Measurements from ENCODE around the gene GH1. TPM values are rescaled to one million over a fixed set of nuclear protein-coding genes. Genes with fewer than 3 reads are reported as not detected.
"Not testable (repeated sequence)": the region's sequence is repeated elsewhere in the genome, so short reads cannot be mapped to it uniquely, and the experiment has no call there.

The GH1 gene
- polyA plus RNA-seq, 1 experiment: not detected

DNA sequence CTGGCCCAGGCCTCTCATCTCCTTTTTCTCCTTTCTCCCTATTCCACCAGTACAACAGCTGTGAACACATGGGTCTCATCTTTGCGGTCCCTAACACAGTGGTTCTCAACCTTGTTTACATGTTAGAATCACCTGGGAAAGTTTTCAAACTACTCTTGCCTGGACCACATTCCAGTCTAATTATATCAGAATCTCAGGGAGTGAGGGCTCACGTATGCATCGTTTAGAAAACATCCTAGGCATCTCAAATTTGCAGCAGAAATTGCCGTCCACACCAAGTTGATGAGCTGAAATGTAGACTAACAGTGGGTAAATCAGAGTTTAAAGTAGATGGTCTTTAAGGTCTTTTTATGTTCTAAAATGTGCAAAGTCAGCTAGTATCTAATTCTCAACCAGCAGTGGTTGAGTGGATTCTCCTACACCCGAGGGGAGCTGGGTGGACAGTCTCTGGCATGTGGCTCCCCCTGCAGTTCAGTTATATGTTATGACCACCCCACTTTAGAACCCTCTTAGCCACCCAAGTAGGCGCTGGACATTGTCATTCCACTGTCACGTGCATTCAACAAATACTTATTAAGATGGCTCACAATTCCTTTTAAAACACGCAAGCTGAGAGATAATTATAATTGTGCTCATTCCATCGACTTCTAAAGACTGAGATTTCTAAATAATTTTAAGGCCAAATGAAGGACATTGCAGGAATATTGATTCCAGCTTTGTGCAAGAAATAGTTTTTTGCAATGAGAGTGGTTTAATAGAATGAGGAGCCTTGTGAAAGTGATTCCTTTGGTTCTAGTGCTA lies 48.9 kb downstream of the GH1 start:
- TF ChIP-seq, protein P1, sequence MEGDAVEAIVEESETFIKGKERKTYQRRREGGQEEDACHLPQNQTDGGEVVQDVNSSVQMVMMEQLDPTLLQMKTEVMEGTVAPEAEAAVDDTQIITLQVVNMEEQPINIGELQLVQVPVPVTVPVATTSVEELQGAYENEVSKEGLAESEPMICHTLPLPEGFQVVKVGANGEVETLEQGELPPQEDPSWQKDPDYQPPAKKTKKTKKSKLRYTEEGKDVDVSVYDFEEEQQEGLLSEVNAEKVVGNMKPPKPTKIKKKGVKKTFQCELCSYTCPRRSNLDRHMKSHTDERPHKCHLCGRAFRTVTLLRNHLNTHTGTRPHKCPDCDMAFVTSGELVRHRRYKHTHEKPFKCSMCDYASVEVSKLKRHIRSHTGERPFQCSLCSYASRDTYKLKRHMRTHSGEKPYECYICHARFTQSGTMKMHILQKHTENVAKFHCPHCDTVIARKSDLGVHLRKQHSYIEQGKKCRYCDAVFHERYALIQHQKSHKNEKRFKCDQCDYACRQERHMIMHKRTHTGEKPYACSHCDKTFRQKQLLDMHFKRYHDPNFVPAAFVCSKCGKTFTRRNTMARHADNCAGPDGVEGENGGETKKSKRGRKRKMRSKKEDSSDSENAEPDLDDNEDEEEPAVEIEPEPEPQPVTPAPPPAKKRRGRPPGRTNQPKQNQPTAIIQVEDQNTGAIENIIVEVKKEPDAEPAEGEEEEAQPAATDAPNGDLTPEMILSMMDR (IDR thresholded peaks at IDR 0.05; ENCODE audit: insufficient read depth, low read depth, low read length): peak; percentile 32
- DNase-seq (ENCODE audit: low read depth): peak; percentile 4
- H3K4me3 ChIP-seq (ENCODE audit: low read depth, low read length); H3K36me3 ChIP-seq (ENCODE audit: control insufficient read depth, insufficient read depth, low read length); POLR2A ChIA-PET; H3K27me3 ChIP-seq (ENCODE audit: control insufficient read depth, insufficient read depth, low read length): not testable (repeated sequence)
- CTCF ChIA-PET: interaction anchor here (0.6 to 6.5 kb wide), 9 partner anchors 12 to 27 kb away, joined by 3 to 37 read pairs (median 4); partner anchors contain the start of genes GH2 and SMARCD2

Small RNAs within 50 kb of the gene (small RNA-seq; reads per million reads assigned to genes)
- gene AC040958.1 (ENCODE audit: insufficient read length, low read depth, low replicate concordance): not detected
- not detected for gene AC127029.1 (ENCODE audit: insufficient read length, low read depth, low replicate concordance)
- not detected for gene GH1 (ENCODE audit: insufficient read length, low read depth, low replicate concordance)

Other genes with a start within 250 kb of the GH1 start
- gene LIMD2, start 218.7 kb downstream of the GH1 start, polyA plus RNA-seq (2011; rRNA removed): 7.9 and 13.8 TPM in 2 replicates
- gene STRADA, start 177.0 kb downstream of the GH1 start, polyA plus RNA-seq (2011; rRNA removed): 21.0 and 30.9 TPM in 2 replicates
- 31.4 and 55.3 TPM in 2 replicates for gene CCDC47, start 145.2 kb downstream of the GH1 start, polyA plus RNA-seq (2011; rRNA removed)
- 56.3 and 99.3 TPM in 2 replicates for gene DDX42, start 144.7 kb downstream of the GH1 start, polyA plus RNA-seq (2011; rRNA removed)
- gene PSMC5, start 91.4 kb downstream of the GH1 start, polyA plus RNA-seq (2011; rRNA removed): 149 and 151 TPM in 2 replicates
- gene FTSJ3, start 91.2 kb downstream of the GH1 start, polyA plus RNA-seq (2011; rRNA removed): 36.3 and 42.1 TPM in 2 replicates
- gene SMARCD2, start 76.2 kb downstream of the GH1 start, polyA plus RNA-seq (2011; rRNA removed): 57.6 and 80.0 TPM in 2 replicates
- gene CSH2, start 45.2 kb downstream of the GH1 start, polyA plus RNA-seq (2011; rRNA removed): not detected in 2 replicates
- not detected in 2 replicates for gene GH2, start 36.9 kb downstream of the GH1 start, polyA plus RNA-seq (2011; rRNA removed)
- gene CSH1, start 22.3 kb downstream of the GH1 start, polyA plus RNA-seq (2011; rRNA removed): not detected in 2 replicates
- gene CSHL1, start 7.6 kb downstream of the GH1 start, polyA plus RNA-seq (2011; rRNA removed): not detected in 2 replicates
- 0.36 and 0.58 TPM in 2 replicates for gene CD79B, start 13.5 kb upstream of the GH1 start, polyA plus RNA-seq (2011; rRNA removed)
- 0.06 TPM in 1 of 2 replicates, not detected in the other for gene SCN4A, start 54.1 kb upstream of the GH1 start, polyA plus RNA-seq (2011; rRNA removed)
- 0.10 and 0.21 TPM in 2 replicates for gene PRR29, start 79.5 kb upstream of the GH1 start, polyA plus RNA-seq (2011; rRNA removed)
- gene ICAM2, start 101.8 kb upstream of the GH1 start, polyA plus RNA-seq (2011; rRNA removed): 0.91 and 1.6 TPM in 2 replicates
- gene ERN1, start 211.3 kb upstream of the GH1 start, polyA plus RNA-seq (2011; rRNA removed): 8.5 and 8.6 TPM in 2 replicates